Measurements from ENCODE around the gene MLLT3.

MLLT3 gene

GRCh38 chr9:20553558-20554149 lies 68.6 kb downstream of the MLLT3 start:
- no peak for DNase-seq

GRCh38 chr9:20552874-20553557 lies 69.3 kb downstream of the MLLT3 start:
- DNase-seq: no peak

GRCh38 chr9:20551835-20552234 lies 70.5 kb downstream of the MLLT3 start:
- no peak for DNase-seq

GRCh38 chr9:20551236-20551635 lies 71.1 kb downstream of the MLLT3 start:
- no peak for DNase-seq

- no peak for DNase-seq
Observed at GRCh38 chr9:20550326-20550725, 72.0 kb downstream of the MLLT3 start.

- no peak for DNase-seq
Observed at GRCh38 chr9:20549053-20549452, 73.2 kb downstream of the MLLT3 start.

- DNase-seq: no peak
Observed at GRCh38 chr9:20545023-20545622, 77.2 kb downstream of the MLLT3 start.

GRCh38 chr9:20540169-20540863 lies 82.0 kb downstream of the MLLT3 start:
- no peak for DNase-seq

GRCh38 chr9:20538956-20539355 lies 83.3 kb downstream of the MLLT3 start:
- DNase-seq: no peak

- no peak for DNase-seq
Observed at GRCh38 chr9:20538092-20538491, 84.2 kb downstream of the MLLT3 start.

- DNase-seq: no peak
Observed at GRCh38 chr9:20537294-20537693, 85.0 kb downstream of the MLLT3 start.

- no peak for DNase-seq
Observed at GRCh38 chr9:20532584-20532983, 89.7 kb downstream of the MLLT3 start.

GRCh38 chr9:20529837-20530236 lies 92.5 kb downstream of the MLLT3 start:
- DNase-seq: no peak

- no peak for DNase-seq
Observed at GRCh38 chr9:20528253-20528652, 94.0 kb downstream of the MLLT3 start.

GRCh38 chr9:20526500-20527319 lies 95.6 kb downstream of the MLLT3 start:
- DNase-seq: no peak

- DNase-seq: no peak
Observed at GRCh38 chr9:20524776-20525175, 97.5 kb downstream of the MLLT3 start.

- no peak for DNase-seq
Observed at GRCh38 chr9:20518737-20519136, 103.6 kb downstream of the MLLT3 start.

- no peak for DNase-seq
Observed at GRCh38 chr9:20513126-20513913, 109.0 kb downstream of the MLLT3 start.

- no peak for DNase-seq
Observed at GRCh38 chr9:20512636-20513035, 109.7 kb downstream of the MLLT3 start.

GRCh38 chr9:20512106-20512505 lies 110.2 kb downstream of the MLLT3 start:
- DNase-seq: no peak

- no peak for DNase-seq
Observed at GRCh38 chr9:20511686-20512085, 110.6 kb downstream of the MLLT3 start.

- no peak for DNase-seq
Observed at GRCh38 chr9:20509466-20509865, 112.8 kb downstream of the MLLT3 start.

Data from CD4-positive, alpha-beta T cell treated with Interleukin-12 subunit alpha and Interleukin-12 subunit beta, for 1 hour (primary cell).